Common myeloid progenitor, CD34-positive (primary cell): ENCODE measurements around the gene SMKR1.

Source experiments
- CTCF ChIA-PET: fragments of 350-600 bp; sonication (Branson Sonifier 250); formaldehyde crosslinking; loops from one replicate; lab custom pipeline; 2021; ENCODE audit warnings: antibody characterized with exemption; lab: Charles Lee
- POLR2A ChIA-PET: fragments of 350-600 bp; sonication (Branson Sonifier 250); formaldehyde crosslinking; loops from one replicate; lab custom pipeline; 2021; ENCODE audit warnings: antibody characterized with exemption; lab: Charles Lee
- DNase-seq, 3 donors: peaks; one replicate each; pipeline versions ENCODE4 v3.0.0 to v3.0.0-alpha.2; 2013
- H3K27ac ChIP-seq, 2 experiments: 1 replicate in 1 of 2; 2 replicates in 1 of 2; pipeline ENCODE4 v1.7.0; 2013; ENCODE audit warnings: inconsistent platforms in 2 of 2, low read length in 2 of 2, mild to moderate bottlenecking in 2 of 2, low read depth in 1 of 2, moderate library complexity in 1 of 2; ENCODE audit not compliant: severe bottlenecking in 2 of 2, insufficient read depth in 1 of 2, poor library complexity in 1 of 2
- H3K27me3 ChIP-seq, 5 experiments: replicated peaks in 2 of 5; 1 replicate in 3 of 5; 2 replicates in 2 of 5; pipeline versions ENCODE4 v1.6.1 to v1.7.0; 2013; ENCODE audit warnings: low read length in 4 of 5, mild to moderate bottlenecking in 2 of 5, moderate library complexity in 2 of 5, inconsistent platforms in 1 of 5; ENCODE audit not compliant: insufficient read depth in 5 of 5, control insufficient read depth in 4 of 5
- H3K36me3 ChIP-seq, 4 experiments: 1 replicate in 2 of 4; 2 replicates in 2 of 4; pipeline versions ENCODE4 v1.6.1 to v1.7.0; 2013; ENCODE audit warnings: low read length in 3 of 4, control low read depth in 1 of 4, mild to moderate bottlenecking in 1 of 4; ENCODE audit not compliant: control insufficient read depth in 4 of 4, insufficient read depth in 4 of 4
- H3K4me1 ChIP-seq, 4 experiments: 1 replicate in 3 of 4; 2 replicates in 1 of 4; pipeline versions ENCODE4 v1.6.1 to v1.7.1; 2013; ENCODE audit warnings: low read length in 3 of 4, mild to moderate bottlenecking in 3 of 4, control low read depth in 1 of 4, inconsistent platforms in 1 of 4, moderate library complexity in 1 of 4; ENCODE audit not compliant: control insufficient read depth in 4 of 4, insufficient read depth in 4 of 4; ENCODE audit errors: control extremely low read depth in 1 of 4
- H3K4me3 ChIP-seq, 7 experiments: 1 replicate in 4 of 7; 2 replicates in 3 of 7; pipeline versions ENCODE4 v1.5.1 to v1.7.0; 2013; ENCODE audit warnings: mild to moderate bottlenecking in 7 of 7, low read length in 6 of 7, moderate library complexity in 6 of 7, inconsistent platforms in 2 of 7, low read depth in 2 of 7, control low read depth in 1 of 7; ENCODE audit not compliant: insufficient read depth in 4 of 7, control insufficient read depth in 1 of 7; ENCODE audit errors: extremely low read depth in 1 of 7
- H3K9me3 ChIP-seq, 5 experiments: 1 replicate in 4 of 5; 2 replicates in 1 of 5; pipeline versions ENCODE4 v1.6.1 to v1.7.1; 2013; ENCODE audit warnings: low read length in 4 of 5, mild to moderate bottlenecking in 2 of 5, inconsistent platforms in 1 of 5, low read depth in 1 of 5, moderate library complexity in 1 of 5; ENCODE audit not compliant: control insufficient read depth in 4 of 5, insufficient read depth in 2 of 5; ENCODE audit errors: control extremely low read depth in 1 of 5
- WGBS: methylation state at CpG from one replicate; pipeline ENCODE4 v1.1.5; 2013; ENCODE audit not compliant: insufficient coverage; 5-methylcytosine and 5-hydroxymethylcytosine counted together

Gene SMKR1

GRCh38 chr7:129503725-129504124, 1.4 kb downstream of the SMKR1 start:
- no peaks in the 10 kb centered on the region for H3K9me3 ChIP-seq
- WGBS, result 93% methylated on average over 7 of the region's 8 CpGs
- no peaks in the 10 kb centered on the region for H3K36me3 ChIP-seq
- H3K27ac ChIP-seq, result no peak overlapping the region
- peaks cover 0 to 16% (median 11%) of the 10 kb centered on the region in 4 experiments for H3K4me1 ChIP-seq
- no peak for DNase-seq
- peaks cover 0 to 2% (median 0%) of the 10 kb centered on the region in 5 experiments for H3K27me3 ChIP-seq
- H3K4me3 ChIP-seq, result no peak overlapping the region
- ChIA-PET CTCF (interaction anchor here (1.0 to 1.1 kb wide), 2 partner anchors 70 to 423 kb away, joined by 3 to 4 read pairs; no protein-coding TSS in a partner anchor), POLR2A (no interaction called here)

GRCh38 chr7:129512192-129512591, 9.9 kb downstream of the SMKR1 start:
- no peaks in the 10 kb centered on the region for H3K9me3 ChIP-seq
- ChIA-PET POLR2A (interaction anchor here (0.6 kb wide), 1 partner anchor 13 kb away, joined by 3 read pairs; no protein-coding TSS in a partner anchor), CTCF (no interaction called here)
- H3K36me3 ChIP-seq, result no peaks in the 10 kb centered on the region
- WGBS, result 70% methylated on average over 2 of the region's 8 CpGs
- no peak overlapping the region for H3K27ac ChIP-seq
- no peak overlapping the region for H3K4me3 ChIP-seq
- no peaks in the 10 kb centered on the region for H3K4me1 ChIP-seq
- H3K27me3 ChIP-seq, result peaks cover 0 to 2% (median 0%) of the 10 kb centered on the region in 5 experiments
- DNase-seq, result no peak

GRCh38 chr7:129513546-129513945, 11.2 kb downstream of the SMKR1 start:
- Histone ChIP-seq H3K27me3 (peaks cover 0 to 2% (median 0%) of the 10 kb centered on the region in 5 experiments), H3K36me3 (no peaks in the 10 kb centered on the region), H3K4me1 (no peaks in the 10 kb centered on the region), H3K4me3 (no peak overlapping the region), H3K27ac (no peak overlapping the region), H3K9me3 (no peaks in the 10 kb centered on the region)
- no peak for DNase-seq
- CTCF ChIA-PET, result no interaction called here
- WGBS, result 96% methylated on average over 9 of the region's 10 CpGs
- POLR2A ChIA-PET, result no interaction called here

- ChIA-PET POLR2A (no interaction called here), CTCF (interaction anchor here (0.6 kb wide), 1 partner anchor 617 kb away, joined by 3 read pairs; no protein-coding TSS in a partner anchor)
- H3K4me3 ChIP-seq, result no peak overlapping the region
- WGBS, result 100% methylated on average over 3 of the region's 4 CpGs
- H3K9me3 ChIP-seq, result no peaks in the 10 kb centered on the region
- no peaks in the 10 kb centered on the region for H3K36me3 ChIP-seq
- H3K4me1 ChIP-seq, result no peaks in the 10 kb centered on the region
- H3K27ac ChIP-seq, result no peak overlapping the region
- no peak for DNase-seq
- H3K27me3 ChIP-seq, result peaks cover 0 to 3% (median 0%) of the 10 kb centered on the region in 5 experiments
These were observed 12.4 kb downstream of the SMKR1 start for GRCh38 chr7:129514683-129515082.

- CTCF ChIA-PET, result interaction anchor here (0.6 to 1.4 kb wide), 2 partner anchors 9 to 44 kb away, joined by 3 read pairs; no protein-coding TSS in a partner anchor
- 86% methylated on average over 1 of the region's 4 CpGs for WGBS
These were observed 13.1 kb downstream of the SMKR1 start for GRCh38 chr7:129515381-129515780.

GRCh38 chr7:129517931-129518330, 15.6 kb downstream of the SMKR1 start:
- no peaks in the 10 kb centered on the region for H3K36me3 ChIP-seq
- ChIA-PET CTCF (no interaction called here), POLR2A (interaction anchor here (0.6 kb wide), 1 partner anchor 655 kb away, joined by 4 read pairs; no protein-coding TSS in a partner anchor)
- H3K9me3 ChIP-seq, result no peaks in the 10 kb centered on the region
- no peak overlapping the region for H3K4me3 ChIP-seq
- H3K4me1 ChIP-seq, result no peaks in the 10 kb centered on the region
- DNase-seq, result no peak
- H3K27me3 ChIP-seq, result peaks cover 0 to 14% (median 7%) of the 10 kb centered on the region in 5 experiments
- no peak overlapping the region for H3K27ac ChIP-seq
- no CpG with 5 or more reads among the region's 6 CpGs for WGBS

More at GRCh38 chr7:129515381-129515780, 13.1 kb downstream of the SMKR1 start:
- POLR2A ChIA-PET, result no interaction called here
- no peak overlapping the region for H3K27ac ChIP-seq
- H3K36me3 ChIP-seq, result no peaks in the 10 kb centered on the region
- no peaks in the 10 kb centered on the region for H3K4me1 ChIP-seq
- peaks cover 0 to 4% (median 0%) of the 10 kb centered on the region in 5 experiments for H3K27me3 ChIP-seq
- H3K4me3 ChIP-seq, result no peak overlapping the region
- DNase-seq, result no peak
- no peaks in the 10 kb centered on the region for H3K9me3 ChIP-seq

GRCh38 chr7:129519464-129519863, 17.1 kb downstream of the SMKR1 start:
- POLR2A ChIA-PET, result no interaction called here
- DNase-seq, result no peak
- H3K9me3 ChIP-seq, result no peaks in the 10 kb centered on the region
- H3K27me3 ChIP-seq, result peaks cover 0 to 17% (median 9%) of the 10 kb centered on the region in 5 experiments
- no peak overlapping the region for H3K27ac ChIP-seq
- CTCF ChIA-PET, result no interaction called here
- WGBS, result 66% methylated on average over 4 of the region's 5 CpGs
- no peak overlapping the region for H3K4me3 ChIP-seq
- no peaks in the 10 kb centered on the region for H3K4me1 ChIP-seq
- H3K36me3 ChIP-seq, result no peaks in the 10 kb centered on the region
